GM12878 (cell line): ENCODE data around the gene KCNB1. TPM values are rescaled to one million over a fixed set of nuclear protein-coding genes. Genes with fewer than 3 reads are reported as not detected.

ENCODE experiments used
- ATAC-seq: fragments of 200-7000 bp; cut with Tn5 transposase; 3 replicates; pipeline ENCODE4 v1.9.1; 2020; ENCODE audit warnings: mild to moderate bottlenecking, moderate library complexity
- BruUV-seq: library from RNA; stranded (reverse); fragments of 400-500 nt; replicated peaks from 2 replicates; lab custom pipeline; 2021; lab: Mats Ljungman, UMichigan
- CTCF ChIA-PET: fragments of 300-600 bp; sonication (Branson Sonifier 250); formaldehyde crosslinking; extraction: SDS; loops from one replicate; lab custom pipeline; 2021; ENCODE audit warnings: inconsistent platforms; lab: Yijun Ruan, JAX
- POLR2A ChIA-PET: fragments of 350-600 bp; formaldehyde crosslinking; extraction: SDS; loops from one replicate; lab custom pipeline; 2021; ENCODE audit warnings: inconsistent platforms; lab: Charles Lee
- RAD21 ChIA-PET: fragments of 300-600 bp; sonication (Branson Sonifier 250); formaldehyde crosslinking; loops from one replicate; lab custom pipeline; 2023; ENCODE audit warnings: antibody characterized with exemption; ENCODE audit not compliant: unreplicated experiment; lab: Charles Lee
- SMC1A ChIA-PET: fragments of 300-600 bp; sonication (Branson Sonifier 250); formaldehyde crosslinking; loops from one replicate; lab custom pipeline; 2023; ENCODE audit not compliant: unreplicated experiment, uncharacterized antibody; lab: Charles Lee
- DNase-seq: peaks from one replicate; pipeline ENCODE4 v3.0.0-alpha.2; 2011; ENCODE audit warnings: low read depth, low spot score
- FAIRE-seq: peaks from 3 replicates; lab custom pipeline; 2011; peaks lifted over from hg19 to GRCh38; lab: Jason Lieb, UNC
- H2AFZ ChIP-seq: 2 replicates; pipeline ENCODE4 v1.6.0; 2011; ENCODE audit warnings: low read depth, low read length, control low read depth; ENCODE audit not compliant: control insufficient read depth
- H3K27ac ChIP-seq: 2 replicates; pipeline ENCODE4 v1.5.1; 2011; ENCODE audit warnings: control low read depth; ENCODE audit not compliant: control insufficient read depth, insufficient read depth
- H3K27me3 ChIP-seq, 2 experiments: replicated peaks in 1 of 2; 2 replicates each; pipeline versions ENCODE4 v1.6.0 to v1.6.1; 2011; ENCODE audit warnings: low read length in 1 of 2; ENCODE audit not compliant: control insufficient read depth in 2 of 2, insufficient read depth in 2 of 2
- H3K36me3 ChIP-seq, 2 experiments: 2 replicates each; pipeline ENCODE4 v1.5.1; 2011; ENCODE audit warnings: low read length in 1 of 2; ENCODE audit not compliant: control insufficient read depth in 2 of 2, insufficient read depth in 2 of 2
- H3K4me1 ChIP-seq: 2 replicates; pipeline ENCODE4 v1.6.1; 2011; ENCODE audit warnings: mild to moderate bottlenecking, low read length, moderate library complexity, mixed read lengths; ENCODE audit not compliant: control insufficient read depth, insufficient read depth
- H3K4me2 ChIP-seq: 2 replicates; pipeline ENCODE4 v1.6.0; 2011; ENCODE audit warnings: control low read depth; ENCODE audit not compliant: control insufficient read depth, insufficient read depth
- H3K4me3 ChIP-seq: fragments of 200-600 bp; sonication (generic); 2 replicates; pipeline ENCODE4 v1.5.1; 2016
- H3K79me2 ChIP-seq: 2 replicates; pipeline ENCODE4 v1.6.0; 2011; ENCODE audit warnings: low read length; ENCODE audit not compliant: control insufficient read depth, insufficient read depth
- H3K9ac ChIP-seq: 2 replicates; pipeline ENCODE4 v1.8.0; 2011; ENCODE audit warnings: low read length, control low read depth, mixed read lengths; ENCODE audit not compliant: control insufficient read depth, insufficient read depth
- H3K9me3 ChIP-seq: replicated peaks from 3 replicates; pipeline ENCODE4 v1.5.1; 2011; ENCODE audit warnings: mild to moderate bottlenecking, low read length; ENCODE audit not compliant: control insufficient read depth, insufficient read depth
- H4K20me1 ChIP-seq: 2 replicates; pipeline ENCODE4 v1.6.0; 2011; ENCODE audit not compliant: control insufficient read depth, insufficient read depth
- ASH2L ChIP-seq: fragments of 300-600, 200-600 bp; sonication (generic); IDR thresholded peaks from 2 replicates; pipeline ENCODE4 v1.6.1; 2017; ENCODE audit warnings: low read depth, mild to moderate bottlenecking, borderline replicate concordance
- CEBPZ ChIP-seq: fragments of 150-350 bp; IDR thresholded peaks from 2 replicates; pipeline ENCODE4 v1.6.1; 2016; ENCODE audit warnings: low read depth, low read length
- ETV6 ChIP-seq, 2 experiments: fragments of 450-650 bp in 1 of 2; IDR thresholded peaks in 1 of 2; conservative IDR thresholded peaks in 1 of 2; 2 replicates each; pipeline ENCODE4 v1.6.1; 2014; ENCODE audit warnings: antibody characterized with exemption in 1 of 2, borderline replicate concordance in 1 of 2, low read depth in 1 of 2, mild to moderate bottlenecking in 1 of 2, moderate library complexity in 1 of 2
- HCFC1 ChIP-seq: fragments of 150-350 bp; IDR thresholded peaks from 2 replicates; pipeline ENCODE4 v1.6.1; 2014; ENCODE audit warnings: low read length
- HDGF ChIP-seq: fragments of 450-650 bp; IDR thresholded peaks from 2 replicates; pipeline ENCODE4 v1.6.1; 2016; ENCODE audit warnings: antibody characterized with exemption
- JUND ChIP-seq: IDR thresholded peaks from 2 replicates; pipeline ENCODE4 v1.6.1; 2012; ENCODE audit warnings: low read depth, mild to moderate bottlenecking, low read length, improper control_type of control experiment, moderate library complexity
- MAX ChIP-seq: IDR thresholded peaks from 2 replicates; pipeline ENCODE4 v1.6.1; 2012; ENCODE audit warnings: low read depth, low read length, improper control_type of control experiment
- MYC ChIP-seq: IDR thresholded peaks from 2 replicates; pipeline ENCODE4 v1.6.1; 2011; ENCODE audit warnings: mild to moderate bottlenecking, low read length, moderate library complexity, inconsistent platforms; ENCODE audit not compliant: insufficient read depth, insufficient replicate concordance, insufficient read length, severe bottlenecking
- NFYA ChIP-seq: IDR thresholded peaks from 2 replicates; pipeline ENCODE4 v1.6.1; 2011; ENCODE audit warnings: low read depth, mild to moderate bottlenecking, low read length, improper control_type of control experiment, borderline replicate concordance
- RAD21 ChIP-seq: IDR thresholded peaks from 2 replicates; pipeline ENCODE4 v1.6.1; 2011; ENCODE audit warnings: mild to moderate bottlenecking, low read depth, low read length, moderate library complexity; ENCODE audit not compliant: insufficient read depth
- RBBP5 ChIP-seq: fragments of 200-600 bp; sonication (generic); conservative IDR thresholded peaks from 2 replicates; pipeline ENCODE4 v1.6.1; 2016
- SIX5 ChIP-seq: IDR thresholded peaks from 2 replicates; pipeline ENCODE4 v1.6.1; 2011; ENCODE audit warnings: mild to moderate bottlenecking, low read depth, low read length, moderate library complexity; ENCODE audit not compliant: severe bottlenecking
- ZNF24 ChIP-seq: fragments of 450-650 bp; IDR thresholded peaks from 2 replicates; pipeline ENCODE4 v1.6.1; 2017; ENCODE audit warnings: antibody characterized with exemption, mild to moderate bottlenecking
- ZNF592 ChIP-seq: fragments of 450-650 bp; IDR thresholded peaks from 2 replicates; pipeline ENCODE4 v1.6.1; 2017; ENCODE audit warnings: mild to moderate bottlenecking, moderate library complexity
- WGBS: methylation state at CpG from one replicate; pipeline ENCODE4 v1.1.6; 2016; ENCODE audit warnings: low lambda C conversion rate; ENCODE audit not compliant: insufficient replicate concordance, insufficient coverage; ENCODE audit errors: missing lambda C conversion rate; 5-methylcytosine and 5-hydroxymethylcytosine counted together
- in situ Hi-C: fragments of 300-500 bp; cut with MboI; formaldehyde crosslinking; loops from 9 replicates; pipeline ENCODE4 v1.14.3; 2018; ENCODE audit warnings: mixed read lengths
- intact Hi-C: fragments of 100-400 bp; cut with micrococcal nuclease; formaldehyde crosslinking; loops from one replicate; pipeline ENCODE4 v1.14.2; 2022; ENCODE audit not compliant: unreplicated experiment
- polyA plus RNA-seq, 11 experiments: library from polyadenylated mRNA; depleted of rRNA in 4 of 11; unstranded in 6 of 11; stranded (reverse) in 5 of 11; fragments of >200 nt; fragmentation: Nextera tagmentation in 4 of 11; fragmentation: Illumina TruSeq in 1 of 11; extraction: Ambion mirVana in 4 of 11; extraction: Trizol in 1 of 11; gene quantifications; 1 replicate in 1 of 11; 2 replicates in 10 of 11; pipeline versions ENCODE4 v1.2.1 to v1.2.3, GENCODE V29; 2011 to 2016; ENCODE audit warnings: inconsistent platforms in 2 of 11, missing spikeins in 2 of 11, low read depth in 1 of 11
- total RNA-seq, 4 experiments: library from RNA; depleted of rRNA in 3 of 4; stranded (reverse); fragments of >200 nt in 3 of 4; fragmentation: Illumina TruSeq in 1 of 4; extraction: Trizol in 1 of 4; gene quantifications; 2 replicates each; pipeline versions ENCODE4 v1.2.1 to v1.2.3, GENCODE V29; 2013 to 2021

Gene KCNB1
- total and polyA plus RNA-seq, 10 of the 15 experiments (the other 5 are each of a cell fraction or from before 2014, with no cell fraction given): 0.02 to 0.08 (median 0.03) TPM; not detected in 7

- TF ChIP-seq CEBPZ: no peak
- TF ChIP-seq MYC: no peak
- TF ChIP-seq ETV6 (conservative IDR thresholded peaks at IDR 0.05 in 1 of 2, IDR thresholded peaks at IDR 0.05 in 1 of 2; ENCODE audit: borderline replicate concordance in 1 of 2, low read depth in 1 of 2): no peak
- no peak for TF ChIP-seq JUND
Observed at GRCh38 chr20:49457444-49457843, 25.0 kb downstream of the KCNB1 start (continued).

GRCh38 chr20:49456646-49457045, 25.8 kb downstream of the KCNB1 start:
- Histone ChIP-seq H3K9me3 (no peaks in the 10 kb centered on the region), H2AFZ (no peak overlapping the region), H3K79me2 (no peaks in the 10 kb centered on the region), H3K9ac (no peak overlapping the region), H3K4me1 (no peaks in the 10 kb centered on the region), H3K36me3 (no peaks in the 10 kb centered on the region), H3K4me2 (no peak overlapping the region), H3K27ac (no peak overlapping the region), H3K27me3 (peaks cover 3 to 5% of the 10 kb centered on the region in 2 experiments), H4K20me1 (no peaks in the 10 kb centered on the region), H3K4me3 (no peak overlapping the region)
- SMC1A ChIA-PET: no interaction called here
- ATAC-seq: no peak
- intact Hi-C loops: no loop called here
- no TSS peak for BruUV-seq
- CTCF ChIA-PET: no interaction called here
- DNase-seq: no peak
- WGBS: 17% methylated on average over 6 of the region's 6 CpGs
- FAIRE-seq: no peak
- in situ Hi-C loops: no loop called here
- POLR2A ChIA-PET: no interaction called here
- RAD21 ChIA-PET: no interaction called here
- TF ChIP-seq ASH2L: no peak
- TF ChIP-seq RBBP5: no peak
- no peak for TF ChIP-seq SIX5
- TF ChIP-seq ZNF592: no peak
- TF ChIP-seq ETV6 (conservative IDR thresholded peaks at IDR 0.05 in 1 of 2, IDR thresholded peaks at IDR 0.05 in 1 of 2; ENCODE audit: borderline replicate concordance in 1 of 2, low read depth in 1 of 2): no peak
- no peak for TF ChIP-seq ZNF24
- no peak for TF ChIP-seq NFYA
- TF ChIP-seq MYC: no peak
- no peak for TF ChIP-seq HCFC1
- TF ChIP-seq RAD21: no peak
- TF ChIP-seq HDGF: no peak
- TF ChIP-seq MAX: no peak
